Liver (tissue), 3 donors: ENCODE data around the gene TCAP.

Experiments
- JUND ChIP-seq, 2 donors: IDR thresholded peaks; 2 replicates each; pipeline ENCODE4 v1.6.1; 2016; ENCODE audit warnings: antibody characterized with exemption in 2 of 2
- RAD21 ChIP-seq, 2 donors: IDR thresholded peaks; 2 replicates each; pipeline ENCODE4 v1.6.1; 2016; ENCODE audit warnings: antibody characterized with exemption in 2 of 2, mild to moderate bottlenecking in 2 of 2
- REST ChIP-seq: IDR thresholded peaks from 2 replicates; pipeline ENCODE4 v1.6.1; 2016; ENCODE audit warnings: antibody characterized with exemption, mild to moderate bottlenecking
- SP1 ChIP-seq: IDR thresholded peaks from 2 replicates; pipeline ENCODE4 v1.6.1; 2018; ENCODE audit warnings: antibody characterized with exemption, mild to moderate bottlenecking
- YY1 ChIP-seq: IDR thresholded peaks from 2 replicates; pipeline ENCODE4 v1.6.1; 2016; ENCODE audit warnings: antibody characterized with exemption, mild to moderate bottlenecking
- TF ChIP-seq, protein P1 (sequence below): fragments of 150-350 bp; IDR thresholded peaks from 2 replicates; pipeline ENCODE4 v1.5.1; 2017; ENCODE audit warnings: improper control_type of control experiment, low read depth, low read length; ENCODE audit not compliant: missing input control
- donor health status: healthy.
- donor health status: healthy.

GRCh38 chr17:39674179-39674578 is 9.0 kb downstream of the TCAP start:
- TF ChIP-seq, protein P1, sequence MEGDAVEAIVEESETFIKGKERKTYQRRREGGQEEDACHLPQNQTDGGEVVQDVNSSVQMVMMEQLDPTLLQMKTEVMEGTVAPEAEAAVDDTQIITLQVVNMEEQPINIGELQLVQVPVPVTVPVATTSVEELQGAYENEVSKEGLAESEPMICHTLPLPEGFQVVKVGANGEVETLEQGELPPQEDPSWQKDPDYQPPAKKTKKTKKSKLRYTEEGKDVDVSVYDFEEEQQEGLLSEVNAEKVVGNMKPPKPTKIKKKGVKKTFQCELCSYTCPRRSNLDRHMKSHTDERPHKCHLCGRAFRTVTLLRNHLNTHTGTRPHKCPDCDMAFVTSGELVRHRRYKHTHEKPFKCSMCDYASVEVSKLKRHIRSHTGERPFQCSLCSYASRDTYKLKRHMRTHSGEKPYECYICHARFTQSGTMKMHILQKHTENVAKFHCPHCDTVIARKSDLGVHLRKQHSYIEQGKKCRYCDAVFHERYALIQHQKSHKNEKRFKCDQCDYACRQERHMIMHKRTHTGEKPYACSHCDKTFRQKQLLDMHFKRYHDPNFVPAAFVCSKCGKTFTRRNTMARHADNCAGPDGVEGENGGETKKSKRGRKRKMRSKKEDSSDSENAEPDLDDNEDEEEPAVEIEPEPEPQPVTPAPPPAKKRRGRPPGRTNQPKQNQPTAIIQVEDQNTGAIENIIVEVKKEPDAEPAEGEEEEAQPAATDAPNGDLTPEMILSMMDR: no peak
- TF ChIP-seq SP1: no peak
- TF ChIP-seq RAD21 (IDR thresholded peaks at IDR 0.05): no peak
- no peak for TF ChIP-seq YY1
- TF ChIP-seq REST: no peak
- no peak for TF ChIP-seq JUND (IDR thresholded peaks at IDR 0.05)
